ENCODE measurements around the gene COBL. TPM values are rescaled to one million over a fixed set of nuclear protein-coding genes. Genes with fewer than 3 reads are reported as not detected.

COBL gene
- total and polyA plus RNA-seq, 2 of the 4 experiments (the other 2 are of a cell fraction), result under 0.01 TPM; not detected in 1

DNA sequence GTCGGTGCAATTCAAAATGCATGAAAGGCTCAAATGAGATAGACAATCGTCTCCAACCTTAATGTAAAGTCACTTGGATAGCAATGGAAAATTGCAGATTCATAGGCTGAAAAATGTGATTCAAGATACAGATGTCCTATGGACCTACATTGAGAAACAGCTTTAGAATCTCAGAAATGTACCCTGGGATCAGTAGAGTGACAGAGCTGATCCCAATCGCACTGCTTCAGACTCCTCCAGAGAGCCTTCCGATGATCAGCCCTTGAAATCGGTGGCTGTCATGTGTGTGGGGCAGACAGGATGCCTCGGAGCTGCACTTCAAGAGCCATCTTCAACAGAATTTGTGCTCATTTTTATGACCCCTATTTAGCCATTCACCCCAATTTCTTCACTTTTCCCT is 293.8 kb downstream of the COBL start:
- WGBS, 2 experiments (ENCODE audit: extremely low coverage in 2 of 2, insufficient read length in 1 of 2), result no CpG with 5 or more reads among the region's 6 CpGs
- CTCF ChIA-PET, result no interaction called here
- no peak overlapping the region for H4K91ac ChIP-seq (ENCODE audit: insufficient read depth, low read depth, low read length)

More for the DNA sequence above, 293.8 kb downstream of the COBL start:
- Histone ChIP-seq H2BK120ac (ENCODE audit: low read depth, low read length) (no peak overlapping the region), H3K14ac (replicated peaks; ENCODE audit: low read depth, low read length) (no peak overlapping the region), H3K27ac (ENCODE audit: insufficient read depth, low read length) (no peak overlapping the region), H3K4me2 (ENCODE audit: low read depth, low read length) (no peak overlapping the region), H2BK20ac (ENCODE audit: low read depth, low read length) (no peak overlapping the region), H4K8ac (ENCODE audit: low read depth in 2 of 2, low read length in 2 of 2) (no peak overlapping the region), H3K9me3 (ENCODE audit: control insufficient read depth, insufficient read depth, low read length) (no peaks in the 10 kb centered on the region), H2AK9ac (replicated peaks; ENCODE audit: low read depth, low read length, poor library complexity) (no peak overlapping the region), H2BK5ac (ENCODE audit: low read depth, low read length, poor library complexity, severe bottlenecking) (no peak overlapping the region), H4K20me1 (ENCODE audit: insufficient read depth, low read length) (no peaks in the 10 kb centered on the region), H3K9ac (ENCODE audit: low read depth, low read length) (no peak overlapping the region), H3K79me1 (ENCODE audit: low read depth in 1 of 2, low read length in 2 of 2) (no peaks in the 10 kb centered on the region), H3K36me3 (ENCODE audit: control insufficient read depth, insufficient read depth, low read length) (no peaks in the 10 kb centered on the region), H3K18ac (ENCODE audit: low read depth, low read length) (no peak overlapping the region), H2AFZ (replicated peaks; ENCODE audit: low read length, poor library complexity) (no peak overlapping the region), H3K56ac (ENCODE audit: extremely low read depth, insufficient read depth, low read length) (no peak overlapping the region), H3K4ac (ENCODE audit: low read depth, low read length) (no peak overlapping the region), H2BK15ac (ENCODE audit: low read depth, low read length) (no peak overlapping the region), H3K9me1 (ENCODE audit: insufficient read depth, low read length) (peaks cover 6% of the 10 kb centered on the region; the same call in 1 of the 2 replicates), H3K27me3 (ENCODE audit: control insufficient read depth, insufficient read depth, low read length) (no peaks in the 10 kb centered on the region; the same call in 1 of the 2 replicates), H2AK5ac (ENCODE audit: low read depth, low read length) (no peak overlapping the region), H3K4me3 (ENCODE audit: insufficient read depth, low read depth, low read length) (no peak overlapping the region), H4K5ac (ENCODE audit: low read depth, low read length) (no peak overlapping the region), H3K4me1 (ENCODE audit: control insufficient read depth, insufficient read depth, low read length) (peaks cover 6% of the 10 kb centered on the region; the same call in 1 of the 2 replicates), H3K23ac (ENCODE audit: low read depth, low read length) (no peak overlapping the region)
- DNase-seq, result no peak
- BruUV-seq (replicated peaks), result no TSS peak
- no peak for TF ChIP-seq RCOR1 (IDR thresholded peaks at IDR 0.05; ENCODE audit: insufficient replicate concordance, low read length)
- TF ChIP-seq POLR2A (IDR thresholded peaks at IDR 0.05; ENCODE audit: low read depth, low read length), result no peak
- TF ChIP-seq RFX5 (IDR thresholded peaks at IDR 0.05; ENCODE audit: low read depth, low read length), result no peak
- no peak for TF ChIP-seq FOS (IDR thresholded peaks at IDR 0.05; ENCODE audit: low read depth, low read length)
- TF ChIP-seq, protein P1, sequence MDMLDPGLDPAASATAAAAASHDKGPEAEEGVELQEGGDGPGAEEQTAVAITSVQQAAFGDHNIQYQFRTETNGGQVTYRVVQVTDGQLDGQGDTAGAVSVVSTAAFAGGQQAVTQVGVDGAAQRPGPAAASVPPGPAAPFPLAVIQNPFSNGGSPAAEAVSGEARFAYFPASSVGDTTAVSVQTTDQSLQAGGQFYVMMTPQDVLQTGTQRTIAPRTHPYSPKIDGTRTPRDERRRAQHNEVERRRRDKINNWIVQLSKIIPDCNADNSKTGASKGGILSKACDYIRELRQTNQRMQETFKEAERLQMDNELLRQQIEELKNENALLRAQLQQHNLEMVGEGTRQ (IDR thresholded peaks at IDR 0.05; ENCODE audit: low read depth, low read length), result no peak
- no peak for TF ChIP-seq MXI1 (IDR thresholded peaks at IDR 0.05; ENCODE audit: borderline replicate concordance, low read depth, low read length)
- no peak for TF ChIP-seq CTCF (conservative IDR thresholded peaks at IDR 0.05; ENCODE audit: low read depth, low read length)
- no peak for TF ChIP-seq CEBPB (IDR thresholded peaks at IDR 0.05; ENCODE audit: low read depth, low read length)
- no peak for TF ChIP-seq BHLHE40 (IDR thresholded peaks at IDR 0.05; ENCODE audit: low read depth, low read length)
- TF ChIP-seq MAZ (IDR thresholded peaks at IDR 0.05; ENCODE audit: borderline replicate concordance, low read depth, low read length), result no peak
- no peak for TF ChIP-seq MAFK (IDR thresholded peaks at IDR 0.05; ENCODE audit: low read depth, low read length)
- no peak for TF ChIP-seq NFE2L2 (IDR thresholded peaks at IDR 0.05; ENCODE audit: low read depth, low read length)
- TF ChIP-seq CHD1 (IDR thresholded peaks at IDR 0.05; ENCODE audit: low read depth, low read length), result no peak
- TF ChIP-seq RAD21 (IDR thresholded peaks at IDR 0.05; ENCODE audit: low read length), result no peak
- intact Hi-C loops (cut with micrococcal nuclease) (no loop called here), in situ Hi-C loops (cut with MboI; ENCODE audit: low sequenced_read_pairs) (no loop called here), dilution Hi-C loops (cut with HindIII; ENCODE audit: low sequenced_read_pairs, unreplicated experiment) (no loop called here)
- POLR2A ChIA-PET (ENCODE audit: unreplicated experiment), result no interaction called here
- no peak for ATAC-seq (ENCODE audit: low read depth)

Data from IMR-90 (cell line).